ENCODE measurements around the gene RBP4. TPM values are rescaled to one million over a fixed set of nuclear protein-coding genes. Genes with fewer than 3 reads are reported as not detected.

RBP4 gene
- total RNA-seq, 4 donors from 2014 or later, result 1.7 TPM; not detected in 3

GRCh38 chr10:93580828-93581227 lies 20.2 kb downstream of the RBP4 start:
- Histone ChIP-seq H3K4me3 (no peak overlapping the region), H3K9me3 (peaks cover 0 to 6% (median 0%) of the 10 kb centered on the region in 3 donors), H3K4me1 (peaks cover 0 to 3% (median 0%) of the 10 kb centered on the region in 3 donors), H3K36me3 (no peaks in the 10 kb centered on the region), H3K27me3 (peaks cover 0 to 17% (median 0%) of the 10 kb centered on the region in 4 donors), H3K27ac (no peak overlapping the region)
- intact Hi-C loops (cut with DNase I), result no loop called here
- WGBS, 2 donors, result 29 to 35% methylated on average over 5 to 6 of the region's 6 CpGs
- TF ChIP-seq POLR2A (IDR thresholded peaks at IDR 0.05), result no peak
- no peak for TF ChIP-seq CTCF (IDR thresholded peaks at IDR 0.05)
- no peak for DNase-seq

GRCh38 chr10:93579985-93580711 lies 20.9 kb downstream of the RBP4 start:
- Histone ChIP-seq H3K4me1 (peaks cover 0 to 3% (median 0%) of the 10 kb centered on the region in 3 donors), H3K36me3 (no peaks in the 10 kb centered on the region), H3K27ac (no peak overlapping the region), H3K9me3 (peaks cover 0 to 6% (median 0%) of the 10 kb centered on the region in 3 donors), H3K4me3 (no peak overlapping the region), H3K27me3 (peaks cover 0 to 17% (median 0%) of the 10 kb centered on the region in 4 donors)
- DNase-seq, result no peak
- 69 to 80% methylated on average over 3 of the region's 3 CpGs for WGBS, 2 donors
- intact Hi-C loops (cut with DNase I), result no loop called here
- TF ChIP-seq CTCF (IDR thresholded peaks at IDR 0.05), result no peak
- no peak for TF ChIP-seq POLR2A (IDR thresholded peaks at IDR 0.05)

GRCh38 chr10:93579089-93579488 lies 21.9 kb downstream of the RBP4 start:
- H3K27me3 ChIP-seq, result peaks cover 0 to 17% (median 0%) of the 10 kb centered on the region in 4 donors
- H3K27ac ChIP-seq, result no peak overlapping the region
- H3K4me3 ChIP-seq, result no peak overlapping the region
- no peak for TF ChIP-seq CTCF (IDR thresholded peaks at IDR 0.05)
- TF ChIP-seq POLR2A (IDR thresholded peaks at IDR 0.05), result no peak
- peaks cover 0 to 6% (median 0%) of the 10 kb centered on the region in 3 donors for H3K9me3 ChIP-seq
- no peaks in the 10 kb centered on the region for H3K36me3 ChIP-seq
- H3K4me1 ChIP-seq, result peaks cover 0 to 3% (median 0%) of the 10 kb centered on the region in 3 donors
- no peak for DNase-seq
- intact Hi-C loops (cut with DNase I), result no loop called here
- 61 to 80% methylated on average over 7 of the region's 7 CpGs for WGBS, 2 donors

GRCh38 chr10:93577565-93577964 lies 23.5 kb downstream of the RBP4 start:
- H3K9me3 ChIP-seq, result peaks cover 0 to 6% (median 0%) of the 10 kb centered on the region in 3 donors
- peaks cover 0 to 17% (median 0%) of the 10 kb centered on the region in 4 donors for H3K27me3 ChIP-seq
- intact Hi-C loops (cut with DNase I), result no loop called here
- DNase-seq, result no peak
- no peak overlapping the region for H3K4me3 ChIP-seq
- H3K27ac ChIP-seq, result no peak overlapping the region
- TF ChIP-seq CTCF (IDR thresholded peaks at IDR 0.05), result no peak
- no peak for TF ChIP-seq POLR2A (IDR thresholded peaks at IDR 0.05)
- 79 to 80% methylated on average over 3 of the region's 3 CpGs for WGBS, 2 donors
- no peaks in the 10 kb centered on the region for H3K36me3 ChIP-seq
- H3K4me1 ChIP-seq, result peaks cover 0 to 19% (median 0%) of the 10 kb centered on the region in 3 donors

GRCh38 chr10:93576888-93577287 lies 24.1 kb downstream of the RBP4 start:
- peaks cover 0 to 6% (median 0%) of the 10 kb centered on the region in 3 donors for H3K9me3 ChIP-seq
- no peak overlapping the region for H3K27ac ChIP-seq
- peaks cover 0 to 22% (median 0%) of the 10 kb centered on the region in 3 donors for H3K4me1 ChIP-seq
- 57 to 70% methylated on average over 3 of the region's 3 CpGs for WGBS, 2 donors
- DNase-seq, result no peak
- H3K4me3 ChIP-seq, result no peak overlapping the region
- intact Hi-C loops (cut with DNase I), result no loop called here
- peaks cover 0 to 18% (median 0%) of the 10 kb centered on the region in 4 donors for H3K27me3 ChIP-seq
- no peak for TF ChIP-seq POLR2A (IDR thresholded peaks at IDR 0.05)
- TF ChIP-seq CTCF (IDR thresholded peaks at IDR 0.05), result no peak
- no peaks in the 10 kb centered on the region for H3K36me3 ChIP-seq

Data from esophagus squamous epithelium (tissue), 5 donors.